Measurements from ENCODE around the gene FAM32A.

- TF ChIP-seq POLR2A (IDR thresholded peaks at IDR 0.05), result no peak
- TF ChIP-seq CTCF (IDR thresholded peaks at IDR 0.05), result no peak
Observed at GRCh38 chr19:16200038-16201010, 15.1 kb downstream of the FAM32A start.

Data from upper lobe of left lung (tissue), 4 donors.